Astrocyte of the spinal cord (primary cell): Measurements from ENCODE around the gene C1QTNF2.
A peak's percentile ranks its signal among the peaks of the same experiment; 100 is the strongest.
"Not testable (repeated sequence)": the region's sequence is repeated elsewhere in the genome, so short reads cannot be mapped to it uniquely, and the experiment has no call there.

Experiments
- DNase-seq: peaks from one replicate; pipeline ENCODE4 v3.0.0; 2011; ENCODE audit warnings: low read depth, low spot score
- H3K4me3 ChIP-seq: 2 replicates; pipeline ENCODE4 v1.5.1; 2011; ENCODE audit warnings: low read depth, mild to moderate bottlenecking, low read length, moderate library complexity
- CTCF ChIP-seq: IDR thresholded peaks from 2 replicates; pipeline ENCODE4 v1.5.1; 2012; ENCODE audit warnings: low read depth, mild to moderate bottlenecking, low read length, inconsistent platforms
- in situ Hi-C: cut with HindIII; loops from 2 replicates; pipeline ENCODE4 v1.10.0; 2017; ENCODE audit warnings: low sequenced_read_pairs

The C1QTNF2 gene

GRCh38 chr5:160339406-160340130 is 30.9 kb downstream of the C1QTNF2 start:
- in situ Hi-C loops: no loop called here
- no peak for TF ChIP-seq CTCF
- H3K4me3 ChIP-seq: no peak overlapping the region
- DNase-seq: no peak

- in situ Hi-C loops, DNase-seq, H3K4me3 ChIP-seq: not testable (repeated sequence)
Observed at GRCh38 chr5:160334716-160335115, 35.7 kb downstream of the C1QTNF2 start.

GRCh38 chr5:160333721-160334120 is 36.7 kb downstream of the C1QTNF2 start:
- in situ Hi-C loops: no loop called here
- no peak for TF ChIP-seq CTCF
- no peak overlapping the region for H3K4me3 ChIP-seq
- DNase-seq: peak; percentile 5

GRCh38 chr5:160330212-160330611 is 40.2 kb downstream of the C1QTNF2 start:
- no peak for DNase-seq
- no peak overlapping the region for H3K4me3 ChIP-seq
- in situ Hi-C loops: no loop called here
- TF ChIP-seq CTCF: no peak

GRCh38 chr5:160327818-160328217 is 42.6 kb downstream of the C1QTNF2 start:
- in situ Hi-C loops: no loop called here
- no peak for DNase-seq

GRCh38 chr5:160326981-160327380 is 43.4 kb downstream of the C1QTNF2 start:
- in situ Hi-C loops: no loop called here
- H3K4me3 ChIP-seq: no peak overlapping the region
- TF ChIP-seq CTCF: no peak
- DNase-seq: no peak

More at GRCh38 chr5:160327818-160328217, 42.6 kb downstream of the C1QTNF2 start:
- H3K4me3 ChIP-seq: no peak overlapping the region
- no peak for TF ChIP-seq CTCF

- in situ Hi-C loops: no loop called here
- no peak overlapping the region for H3K4me3 ChIP-seq
- TF ChIP-seq CTCF: no peak
- DNase-seq: no peak
Observed at GRCh38 chr5:160325716-160326115, 44.7 kb downstream of the C1QTNF2 start.
